Immature natural killer cell (primary cell): ENCODE data around the gene HEXIM2. TPM values are rescaled to one million over a fixed set of nuclear protein-coding genes. Genes with fewer than 3 reads are reported as not detected.

Experiments used
- DNase-seq, 3 donors: peaks; one replicate each; pipeline ENCODE4 v3.0.0; 2022; ENCODE audit warnings: mixed read lengths in 1 of 3
- H3K27ac Mint-ChIP-seq, 6 donors: one replicate each; pipeline ENCODE4 v1.8.0; 2020; ENCODE audit warnings: mixed read lengths in 6 of 6, mild to moderate bottlenecking in 5 of 6, inconsistent platforms in 4 of 6, moderate library complexity in 3 of 6
- H3K27me3 Mint-ChIP-seq, 3 donors: one replicate each; pipeline ENCODE4 v1.8.0; 2020 to 2021; ENCODE audit warnings: low read depth in 3 of 3, mild to moderate bottlenecking in 3 of 3, mixed read lengths in 3 of 3, moderate library complexity in 3 of 3, inconsistent platforms in 1 of 3
- H3K36me3 Mint-ChIP-seq, 3 donors: one replicate each; pipeline ENCODE4 v1.8.0; 2020; ENCODE audit warnings: mixed read lengths in 3 of 3, inconsistent platforms in 2 of 3, mild to moderate bottlenecking in 2 of 3
- H3K4me1 Mint-ChIP-seq, 2 donors: one replicate each; pipeline ENCODE4 v1.8.0; 2020; ENCODE audit warnings: inconsistent platforms in 2 of 2, mild to moderate bottlenecking in 2 of 2, mixed read lengths in 2 of 2, moderate library complexity in 1 of 2
- H3K4me3 Mint-ChIP-seq, 5 donors: one replicate each; pipeline ENCODE4 v1.8.0; 2020; ENCODE audit warnings: mild to moderate bottlenecking in 5 of 5, mixed read lengths in 5 of 5, inconsistent platforms in 3 of 5, moderate library complexity in 3 of 5
- H3K9me3 Mint-ChIP-seq, 6 donors: one replicate each; pipeline ENCODE4 v1.8.0; 2020; ENCODE audit warnings: mild to moderate bottlenecking in 6 of 6, mixed read lengths in 6 of 6, inconsistent platforms in 4 of 6, moderate library complexity in 3 of 6
- polyA plus RNA-seq, 3 donors: library from polyadenylated mRNA; unstranded; fragments of 300-500 nt; fragmentation: Illumina TruSeq; gene quantifications; one replicate each; pipeline ENCODE4 v1.2.3, GENCODE V29; 2021

Gene HEXIM2
- polyA plus RNA-seq = 1 to 10 TPM; 1.9 to 7.4 (median 5.6) TPM

GRCh38 chr17:45161288-45162024, at the start of gene HEXIM2:
HEXIM2 (plus strand) TSS chr17:45161875; CDS start chr17:45162794, 919 bp downstream.
- Mint-ChIP-seq H3K4me1 (peaks cover 37 to 42% of the 10 kb centered on the region in 2 donors), H3K27ac (peak within 1 kb of the TSS; percentile 93 to 98 (median 96)), H3K36me3 (peaks cover 0 to 4% (median 0%) of the 10 kb centered on the region in 3 donors), H3K27me3 (peaks cover 2 to 10% (median 8%) of the 10 kb centered on the region in 3 donors), H3K9me3 (no peaks in the 10 kb centered on the region), H3K4me3 (peak within 1 kb of the TSS; percentile 89 to 99 (median 92))
- peak; percentile 99 to 100 (median 99) for DNase-seq

- no peaks in the 10 kb centered on the region for H3K4me1 Mint-ChIP-seq
- no peaks in the 10 kb centered on the region for H3K9me3 Mint-ChIP-seq
- H3K27me3 Mint-ChIP-seq = peaks cover 0 to 3% (median 1%) of the 10 kb centered on the region in 3 donors
- no peak for DNase-seq
- no peak overlapping the region for H3K27ac Mint-ChIP-seq
- H3K4me3 Mint-ChIP-seq = no peak overlapping the region
- peaks cover 0 to 4% (median 0%) of the 10 kb centered on the region in 3 donors for H3K36me3 Mint-ChIP-seq
Measured at GRCh38 chr17:45112559-45113423, 48.9 kb upstream of the HEXIM2 start.

- H3K4me3 Mint-ChIP-seq = no peak overlapping the region
- DNase-seq = no peak
- H3K4me1 Mint-ChIP-seq = no peaks in the 10 kb centered on the region
- H3K27ac Mint-ChIP-seq = no peak overlapping the region
- H3K36me3 Mint-ChIP-seq = no peaks in the 10 kb centered on the region
- H3K27me3 Mint-ChIP-seq = peaks cover 0 to 3% (median 1%) of the 10 kb centered on the region in 3 donors
- H3K9me3 Mint-ChIP-seq = no peaks in the 10 kb centered on the region
Measured at GRCh38 chr17:45113424-45113754, 48.3 kb upstream of the HEXIM2 start.

DNA sequence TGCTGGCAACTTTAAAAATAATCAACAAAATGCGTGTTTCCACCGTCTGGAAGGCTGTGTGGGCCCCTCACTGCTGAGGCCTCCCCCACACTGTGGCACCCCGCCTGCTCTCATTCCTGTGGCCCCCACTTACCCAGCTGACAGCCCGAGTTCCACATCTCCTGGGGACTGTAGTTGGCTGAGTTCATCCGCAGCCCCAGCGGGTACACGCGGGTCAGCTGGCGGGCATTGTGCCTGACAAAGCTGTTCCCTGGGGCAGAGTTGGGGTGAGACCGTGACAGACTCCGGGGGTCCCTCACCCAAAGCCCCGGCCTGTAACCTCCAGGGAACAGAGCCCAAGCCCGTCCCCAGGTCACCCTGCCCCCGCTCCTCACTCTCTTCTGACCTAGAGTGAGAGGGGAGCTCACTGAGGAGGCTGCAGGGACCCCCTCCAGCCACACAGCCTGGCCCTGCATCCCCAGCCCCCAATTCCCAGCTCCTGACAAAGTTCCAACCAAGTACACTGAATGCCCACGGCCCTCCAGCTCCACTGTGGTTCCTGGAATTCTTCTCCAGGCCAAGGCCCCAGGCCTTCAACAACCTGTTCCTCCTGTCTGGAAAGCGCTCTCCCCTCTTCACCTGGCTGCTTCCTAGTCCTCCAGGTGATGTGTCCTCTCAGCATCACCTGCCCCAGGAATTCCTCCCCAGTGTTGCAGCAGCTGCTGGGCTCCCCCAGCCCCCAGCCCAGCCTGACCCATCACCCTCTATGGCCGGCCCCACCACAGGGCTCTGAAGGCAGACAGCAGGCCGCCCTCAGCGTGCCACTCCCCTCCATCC, 47.4 kb upstream of the HEXIM2 start:
- H3K27ac Mint-ChIP-seq = peak overlapping the region in 2 of 6 donors; percentile 34 to 62
- H3K36me3 Mint-ChIP-seq = no peaks in the 10 kb centered on the region
- no peak overlapping the region for H3K4me3 Mint-ChIP-seq
- peaks cover 0 to 5% (median 4%) of the 10 kb centered on the region in 3 donors for H3K27me3 Mint-ChIP-seq
- no peak for DNase-seq
- H3K4me1 Mint-ChIP-seq = no peaks in the 10 kb centered on the region
- H3K9me3 Mint-ChIP-seq = no peaks in the 10 kb centered on the region

DNA sequence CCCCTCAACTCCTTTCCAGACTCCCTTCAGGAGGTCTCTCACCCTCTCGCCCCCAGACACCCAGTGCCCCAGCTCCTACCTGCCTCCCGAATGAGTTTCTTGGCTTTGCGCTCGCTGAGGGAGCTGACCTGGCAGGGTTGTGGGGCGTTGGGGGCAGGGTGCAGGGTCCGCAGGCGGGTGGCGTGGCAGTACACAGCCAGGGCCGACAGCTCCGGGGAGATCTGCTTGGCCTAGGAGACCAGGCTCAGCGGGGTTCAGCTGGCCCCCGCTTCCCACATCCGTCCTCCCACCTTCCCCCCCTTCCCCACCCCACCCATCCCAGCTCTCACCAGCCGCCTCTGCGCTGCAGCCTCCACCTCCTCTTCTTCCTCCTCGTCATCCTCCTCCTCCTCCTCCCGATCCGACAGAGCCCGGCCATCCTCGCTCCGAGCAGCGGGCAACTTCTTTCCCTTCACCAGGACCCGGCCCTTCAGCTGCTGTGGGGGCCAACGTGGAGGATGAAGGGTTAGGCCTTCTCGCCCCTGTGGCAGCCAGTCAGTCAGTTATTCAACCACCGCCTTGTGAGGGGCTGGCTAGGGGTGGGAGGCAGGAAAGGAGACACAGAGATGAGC, 46.6 kb upstream of the HEXIM2 start:
- no peak for DNase-seq
- H3K36me3 Mint-ChIP-seq = no peaks in the 10 kb centered on the region
- no peak overlapping the region for H3K4me3 Mint-ChIP-seq
- H3K4me1 Mint-ChIP-seq = no peaks in the 10 kb centered on the region
- H3K9me3 Mint-ChIP-seq = no peaks in the 10 kb centered on the region
- H3K27me3 Mint-ChIP-seq = peaks cover 1 to 5% (median 4%) of the 10 kb centered on the region in 3 donors
- H3K27ac Mint-ChIP-seq = peak overlapping the region in 1 of 6 donors; percentile 34

GRCh38 chr17:45115871-45116270, 45.8 kb upstream of the HEXIM2 start:
- Mint-ChIP-seq H3K36me3 (no peaks in the 10 kb centered on the region), H3K4me1 (no peaks in the 10 kb centered on the region), H3K9me3 (no peaks in the 10 kb centered on the region), H3K4me3 (no peak overlapping the region), H3K27me3 (peaks cover 2 to 5% (median 4%) of the 10 kb centered on the region in 3 donors), H3K27ac (no peak overlapping the region)
- DNase-seq = no peak

- H3K4me3 Mint-ChIP-seq = no peak overlapping the region
- no peaks in the 10 kb centered on the region for H3K4me1 Mint-ChIP-seq
- no peaks in the 10 kb centered on the region for H3K9me3 Mint-ChIP-seq
- H3K27ac Mint-ChIP-seq = no peak overlapping the region
- H3K36me3 Mint-ChIP-seq = no peaks in the 10 kb centered on the region
- DNase-seq = no peak
- H3K27me3 Mint-ChIP-seq = peaks cover 2 to 5% (median 4%) of the 10 kb centered on the region in 3 donors
Measured at GRCh38 chr17:45116434-45117016, 45.1 kb upstream of the HEXIM2 start.

GRCh38 chr17:45117334-45117733, 44.3 kb upstream of the HEXIM2 start:
- H3K27ac Mint-ChIP-seq = no peak overlapping the region
- DNase-seq = no peak
- H3K27me3 Mint-ChIP-seq = peaks cover 2 to 5% (median 4%) of the 10 kb centered on the region in 3 donors
- H3K4me1 Mint-ChIP-seq = no peaks in the 10 kb centered on the region
- no peaks in the 10 kb centered on the region for H3K36me3 Mint-ChIP-seq
- no peaks in the 10 kb centered on the region for H3K9me3 Mint-ChIP-seq
- H3K4me3 Mint-ChIP-seq = no peak overlapping the region

- no peak overlapping the region for H3K27ac Mint-ChIP-seq
- H3K36me3 Mint-ChIP-seq = no peaks in the 10 kb centered on the region
- H3K4me3 Mint-ChIP-seq = no peak overlapping the region
Measured at GRCh38 chr17:45117848-45118646, 43.6 kb upstream of the HEXIM2 start.

DNA sequence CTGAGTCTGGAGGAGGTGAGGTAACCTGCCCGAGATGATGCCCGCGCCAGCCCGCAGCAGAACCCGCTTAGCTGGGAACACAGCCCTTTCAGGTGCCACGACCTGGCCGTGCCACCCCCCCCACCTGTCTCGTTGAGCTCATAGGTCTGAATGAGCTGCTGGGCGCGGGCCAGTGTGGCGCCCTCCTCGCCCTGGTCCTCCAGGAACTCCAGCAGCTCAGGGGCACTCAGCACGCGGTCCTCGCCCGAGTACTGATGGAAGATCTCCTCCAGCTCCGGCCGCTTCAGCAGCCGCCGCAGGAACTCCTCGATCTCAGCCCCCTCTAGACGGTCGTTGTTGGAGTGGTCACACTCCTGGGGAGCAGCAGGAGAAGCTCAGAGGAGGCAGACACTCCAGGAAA, 43.0 kb upstream of the HEXIM2 start:
- Mint-ChIP-seq H3K4me3 (no peak overlapping the region), H3K9me3 (no peaks in the 10 kb centered on the region), H3K4me1 (no peaks in the 10 kb centered on the region), H3K36me3 (no peaks in the 10 kb centered on the region), H3K27ac (no peak overlapping the region), H3K27me3 (peaks cover 2 to 5% (median 4%) of the 10 kb centered on the region in 3 donors)
- DNase-seq = no peak

More at GRCh38 chr17:45117848-45118646, 43.6 kb upstream of the HEXIM2 start:
- Mint-ChIP-seq H3K4me1 (no peaks in the 10 kb centered on the region), H3K27me3 (peaks cover 2 to 5% (median 4%) of the 10 kb centered on the region in 3 donors), H3K9me3 (no peaks in the 10 kb centered on the region)
- DNase-seq = no peak

DNA sequence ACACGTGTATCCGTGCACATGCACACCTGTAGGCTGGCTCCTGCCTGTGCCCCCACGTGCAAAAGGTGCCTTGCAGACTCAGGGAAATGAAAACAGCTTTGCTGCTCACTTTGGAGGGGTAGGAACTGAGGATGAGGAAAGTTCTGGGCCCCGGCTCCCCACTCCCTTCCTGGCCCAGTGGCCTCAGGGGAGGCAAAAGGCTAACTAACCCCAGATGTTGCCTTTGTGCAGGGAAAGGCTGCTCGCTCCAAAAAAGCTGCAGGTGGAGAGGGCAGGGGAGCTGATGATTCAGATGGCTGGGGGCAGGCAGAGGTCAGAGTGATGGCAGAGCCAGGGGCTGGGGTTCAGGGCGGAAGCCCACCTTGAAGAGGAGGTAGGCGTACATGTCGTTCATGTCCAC, 41.7 kb upstream of the HEXIM2 start:
- no peak for DNase-seq
- Mint-ChIP-seq H3K27me3 (peaks cover 2 to 4% (median 4%) of the 10 kb centered on the region in 3 donors), H3K9me3 (no peaks in the 10 kb centered on the region), H3K4me1 (no peaks in the 10 kb centered on the region), H3K36me3 (no peaks in the 10 kb centered on the region), H3K4me3 (no peak overlapping the region), H3K27ac (no peak overlapping the region)

- H3K4me1 Mint-ChIP-seq = no peaks in the 10 kb centered on the region
- DNase-seq = no peak
- peaks cover 2 to 4% (median 4%) of the 10 kb centered on the region in 3 donors for H3K27me3 Mint-ChIP-seq
- no peaks in the 10 kb centered on the region for H3K9me3 Mint-ChIP-seq
- no peak overlapping the region for H3K27ac Mint-ChIP-seq
- H3K4me3 Mint-ChIP-seq = no peak overlapping the region
- H3K36me3 Mint-ChIP-seq = no peaks in the 10 kb centered on the region
Measured at GRCh38 chr17:45120558-45120957, 41.1 kb upstream of the HEXIM2 start.
